ENCODE measurements around the gene ATP8A2.
A peak's percentile ranks its signal among the peaks of the same experiment; 100 is the strongest.

Gene ATP8A2

DNA sequence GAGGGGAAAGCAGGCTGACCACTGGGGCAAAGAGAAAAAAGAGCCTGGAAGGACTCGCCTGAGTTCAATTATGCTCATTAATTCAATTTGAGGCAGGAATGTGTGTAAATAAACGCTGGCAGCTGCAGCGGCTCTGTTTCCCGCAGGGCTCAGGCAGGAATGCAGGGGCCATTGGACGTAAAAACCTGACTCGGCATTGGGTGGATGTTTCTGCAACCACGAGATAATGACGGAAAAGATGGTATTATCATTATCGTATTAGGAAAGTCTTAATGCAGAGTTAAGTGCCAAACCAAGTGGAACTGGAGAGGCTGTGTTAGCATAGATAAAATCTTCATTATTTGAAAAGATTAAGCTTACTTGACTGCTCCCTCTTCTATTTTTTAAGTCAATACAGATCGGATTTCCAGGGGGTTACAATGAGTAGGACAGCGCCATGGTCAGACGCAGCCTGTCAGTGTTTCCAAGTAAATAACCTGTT, 510.2 kb downstream of the ATP8A2 start:
- no peak overlapping the region for H3K4me3 ChIP-seq (ENCODE audit: low read depth, low read length)
- DNase-seq (ENCODE audit: low read depth, low spot score), result peak; percentile 82
- TF ChIP-seq, protein P1, sequence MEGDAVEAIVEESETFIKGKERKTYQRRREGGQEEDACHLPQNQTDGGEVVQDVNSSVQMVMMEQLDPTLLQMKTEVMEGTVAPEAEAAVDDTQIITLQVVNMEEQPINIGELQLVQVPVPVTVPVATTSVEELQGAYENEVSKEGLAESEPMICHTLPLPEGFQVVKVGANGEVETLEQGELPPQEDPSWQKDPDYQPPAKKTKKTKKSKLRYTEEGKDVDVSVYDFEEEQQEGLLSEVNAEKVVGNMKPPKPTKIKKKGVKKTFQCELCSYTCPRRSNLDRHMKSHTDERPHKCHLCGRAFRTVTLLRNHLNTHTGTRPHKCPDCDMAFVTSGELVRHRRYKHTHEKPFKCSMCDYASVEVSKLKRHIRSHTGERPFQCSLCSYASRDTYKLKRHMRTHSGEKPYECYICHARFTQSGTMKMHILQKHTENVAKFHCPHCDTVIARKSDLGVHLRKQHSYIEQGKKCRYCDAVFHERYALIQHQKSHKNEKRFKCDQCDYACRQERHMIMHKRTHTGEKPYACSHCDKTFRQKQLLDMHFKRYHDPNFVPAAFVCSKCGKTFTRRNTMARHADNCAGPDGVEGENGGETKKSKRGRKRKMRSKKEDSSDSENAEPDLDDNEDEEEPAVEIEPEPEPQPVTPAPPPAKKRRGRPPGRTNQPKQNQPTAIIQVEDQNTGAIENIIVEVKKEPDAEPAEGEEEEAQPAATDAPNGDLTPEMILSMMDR (IDR thresholded peaks at IDR 0.05; ENCODE audit: low read depth, low read length), result no peak
- in situ Hi-C loops (cut with HindIII; ENCODE audit: low sequenced_read_pairs), result no loop called here

DNA sequence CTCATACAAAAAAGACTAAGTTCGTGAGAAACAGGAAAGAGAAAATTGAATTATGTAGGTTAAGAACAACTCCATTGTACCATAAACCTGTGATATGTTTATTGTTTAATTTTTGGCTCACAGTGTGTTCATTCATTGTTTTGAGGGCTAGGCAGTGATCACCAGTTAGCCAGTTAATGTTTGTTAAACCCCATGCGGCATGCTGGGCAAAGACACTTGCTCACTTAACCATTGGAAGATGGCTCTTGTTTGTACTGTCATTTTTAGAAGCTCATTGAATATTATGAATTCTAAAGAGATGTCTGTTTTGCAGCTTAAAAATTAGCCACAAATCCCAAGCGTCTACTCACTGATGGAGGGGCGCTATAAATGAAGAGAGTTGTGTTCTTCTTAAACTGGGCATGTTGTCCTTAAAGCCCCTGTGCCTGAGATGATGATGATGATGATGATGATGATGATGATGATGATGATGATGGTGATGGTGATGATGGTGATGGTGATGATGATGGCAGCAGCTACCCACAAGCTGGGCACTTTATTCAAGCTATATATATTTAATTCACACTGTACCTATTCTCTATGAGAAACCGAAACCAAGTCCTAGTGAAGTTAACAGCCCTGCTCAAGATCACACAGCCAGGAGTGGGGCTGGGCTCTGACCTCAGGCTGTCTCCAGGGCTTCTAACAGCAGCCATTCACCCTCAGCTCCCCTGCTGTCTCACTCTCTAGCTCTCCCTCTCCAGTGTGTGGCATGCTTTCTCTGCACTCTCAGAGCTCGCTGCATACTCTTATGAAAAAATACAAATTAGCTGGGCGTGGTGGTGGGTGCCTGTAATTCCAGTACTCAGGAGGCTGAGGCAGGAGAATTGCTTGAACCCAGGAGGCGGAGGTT, 510.9 kb downstream of the ATP8A2 start:
- no peak overlapping the region for H3K4me3 ChIP-seq (ENCODE audit: low read depth, low read length)
- in situ Hi-C loops (cut with HindIII; ENCODE audit: low sequenced_read_pairs), result no loop called here
- TF ChIP-seq, protein P1 (IDR thresholded peaks at IDR 0.05; ENCODE audit: low read depth, low read length), result no peak
- DNase-seq (ENCODE audit: low read depth, low spot score), result peak; percentile 22

DNA sequence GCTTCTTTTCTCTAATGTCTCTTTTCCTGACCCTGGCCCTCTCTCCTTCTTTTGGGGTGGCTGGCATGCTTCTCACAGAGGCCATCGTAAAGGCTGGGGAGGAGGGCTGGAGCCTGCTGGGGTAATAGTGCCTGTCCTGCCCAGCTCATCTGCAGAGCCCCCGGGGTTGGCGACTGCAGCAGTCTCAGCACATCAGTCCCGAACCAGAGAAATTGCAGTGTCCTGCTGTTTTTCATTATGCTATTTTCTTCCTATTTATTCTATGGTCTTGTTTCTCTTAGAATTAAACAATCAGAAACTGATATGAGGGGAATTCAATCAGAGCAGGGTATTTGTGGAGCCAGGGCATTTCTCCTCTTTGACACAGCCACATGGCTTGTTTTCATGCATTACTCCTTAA, 513.6 kb downstream of the ATP8A2 start:
- TF ChIP-seq, protein P1 (IDR thresholded peaks at IDR 0.05; ENCODE audit: low read depth, low read length), result no peak
- in situ Hi-C loops (cut with HindIII; ENCODE audit: low sequenced_read_pairs), result no loop called here
- DNase-seq (ENCODE audit: low read depth, low spot score), result no peak
- H3K4me3 ChIP-seq (ENCODE audit: low read depth, low read length), result no peak overlapping the region

DNA sequence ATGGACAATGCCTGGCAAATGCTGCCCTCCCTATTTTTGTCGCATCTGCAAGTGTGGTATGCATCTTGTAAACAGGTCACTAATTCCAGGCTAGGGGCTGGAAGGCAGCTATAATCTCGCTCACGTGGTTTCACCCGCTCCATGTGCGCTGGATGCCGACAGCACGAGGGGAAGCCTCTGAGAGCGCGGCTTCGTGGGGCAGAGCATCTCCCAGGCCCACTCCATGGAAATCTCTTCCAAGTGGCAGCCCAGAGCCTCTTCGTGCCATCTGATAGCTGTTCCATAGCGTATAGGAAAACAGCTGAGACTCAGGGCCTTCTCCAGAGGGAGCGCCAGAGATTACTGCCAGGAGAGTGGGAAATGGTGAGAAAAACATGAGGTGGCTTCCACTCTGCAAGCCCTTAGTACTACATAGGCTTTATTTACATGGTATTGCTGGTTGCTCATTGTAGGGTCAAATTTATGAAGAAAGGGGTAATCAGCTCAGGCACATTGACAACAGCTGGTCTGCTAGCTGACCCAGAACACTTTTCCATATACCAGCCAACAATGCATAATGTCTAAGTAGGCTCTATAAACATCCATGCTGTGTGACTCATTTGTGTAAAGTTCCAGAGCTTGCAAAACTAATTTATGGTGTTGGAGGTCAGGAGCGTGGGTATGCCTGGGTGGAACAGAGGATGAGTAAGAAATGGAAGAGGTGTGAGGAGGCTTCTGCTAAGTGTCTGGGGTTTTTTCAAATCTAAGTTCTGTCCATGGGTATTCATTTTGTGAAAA, 514.9 kb downstream of the ATP8A2 start:
- no peak overlapping the region for H3K4me3 ChIP-seq (ENCODE audit: low read depth, low read length)
- in situ Hi-C loops (cut with HindIII; ENCODE audit: low sequenced_read_pairs), result no loop called here
- peak; percentile 90 for DNase-seq (ENCODE audit: low read depth, low spot score)
- TF ChIP-seq, protein P1 (IDR thresholded peaks at IDR 0.05; ENCODE audit: low read depth, low read length), result no peak

DNA sequence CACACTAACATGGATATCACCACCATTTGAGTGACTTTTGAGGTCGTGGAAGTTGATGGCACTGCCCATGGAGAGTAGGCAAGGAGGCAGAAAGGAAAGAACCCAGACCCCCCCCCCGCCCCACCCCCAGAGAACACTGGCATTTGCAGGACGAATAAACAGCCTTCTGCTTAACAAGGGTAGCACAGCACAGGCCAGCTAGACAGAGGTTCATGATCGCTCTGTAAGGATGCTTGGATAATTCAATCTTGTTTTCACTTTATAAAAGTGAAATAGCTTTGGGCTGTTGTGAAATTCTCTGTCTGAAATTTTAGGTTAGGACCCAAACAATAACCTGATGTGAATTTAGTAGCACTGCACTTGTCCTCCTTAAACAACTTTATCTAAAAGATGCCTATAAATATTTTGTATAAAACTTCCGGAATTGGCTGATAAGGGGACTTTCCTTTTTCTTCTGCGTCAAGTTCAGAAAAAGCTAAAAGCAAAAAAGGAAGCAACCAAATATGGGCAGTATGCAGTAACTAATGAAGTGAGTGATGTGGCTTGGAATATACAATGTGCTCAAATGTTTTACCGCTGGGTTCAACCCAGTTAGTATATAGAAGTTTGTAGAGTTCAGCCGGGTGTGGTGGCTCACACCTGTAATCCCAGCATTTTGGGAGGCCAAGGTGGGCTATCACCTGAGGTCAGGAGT, 516.3 kb downstream of the ATP8A2 start:
- TF ChIP-seq, protein P1 (IDR thresholded peaks at IDR 0.05; ENCODE audit: low read depth, low read length), result no peak
- DNase-seq (ENCODE audit: low read depth, low spot score), result no peak

DNA sequence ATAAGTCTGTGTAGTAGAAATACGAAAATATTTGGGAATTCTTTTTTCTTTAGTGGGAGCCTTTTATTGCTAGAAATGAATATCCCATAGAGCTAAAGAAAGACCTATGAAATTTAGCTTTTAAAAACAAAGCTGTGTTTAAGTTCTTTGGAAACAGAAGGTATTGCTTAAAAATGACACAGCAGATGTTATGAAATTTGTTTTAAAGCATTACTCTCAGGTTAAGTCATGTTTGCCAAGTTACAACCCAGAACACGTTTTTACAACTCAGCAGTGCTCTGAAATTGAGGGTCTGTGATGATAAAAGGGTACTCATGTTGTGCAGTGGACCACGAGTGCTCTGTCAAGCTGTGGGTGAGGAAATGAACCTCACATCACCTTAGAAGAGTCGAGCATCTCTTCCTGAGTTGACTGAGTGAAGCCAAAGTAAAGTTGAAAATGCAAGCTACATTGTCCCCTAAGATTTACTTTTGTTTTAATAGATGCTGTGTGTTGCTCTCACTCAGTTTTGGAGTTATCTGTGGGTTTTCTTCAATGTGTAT, 519.0 kb downstream of the ATP8A2 start:
- no peak for DNase-seq (ENCODE audit: low read depth, low spot score)

More for the DNA sequence above, 516.3 kb downstream of the ATP8A2 start:
- no peak overlapping the region for H3K4me3 ChIP-seq (ENCODE audit: low read depth, low read length)
- in situ Hi-C loops (cut with HindIII; ENCODE audit: low sequenced_read_pairs), result no loop called here

More for the DNA sequence above, 519.0 kb downstream of the ATP8A2 start:
- H3K4me3 ChIP-seq (ENCODE audit: low read depth, low read length), result no peak overlapping the region
- in situ Hi-C loops (cut with HindIII; ENCODE audit: low sequenced_read_pairs), result no loop called here
- TF ChIP-seq, protein P1 (IDR thresholded peaks at IDR 0.05; ENCODE audit: low read depth, low read length), result no peak
